HCT116 (cell line): ENCODE data around the gene FGB. TPM values are rescaled to one million over a fixed set of nuclear protein-coding genes. Genes with fewer than 3 reads are reported as not detected.

Experiments used
- ATAC-seq: fragments of 200-7000 bp; cut with Tn5 transposase; 2 replicates; pipeline ENCODE4 v1.9.1; 2020; ENCODE audit warnings: mild to moderate bottlenecking, moderate library complexity
- BruUV-seq: library from RNA; stranded (reverse); fragments of 400-500 nt; replicated peaks from 2 replicates; lab custom pipeline; 2021; lab: Mats Ljungman, UMichigan
- CTCF ChIA-PET: fragments of 300-600 bp; sonication (Branson Sonifier 250); formaldehyde crosslinking; loops from one replicate; lab custom pipeline; 2021; ENCODE audit warnings: antibody characterized with exemption; lab: Charles Lee
- POLR2A ChIA-PET: fragments of 300-600, 350-600 bp; sonication (Branson Sonifier 250); formaldehyde crosslinking; loops from one replicate; lab custom pipeline; 2021; ENCODE audit warnings: antibody characterized with exemption; lab: Charles Lee
- RAD21 ChIA-PET, 2 experiments: fragments of 300-600 bp; sonication (Branson Sonifier 250); formaldehyde crosslinking; loops; one replicate each; lab custom pipeline; 2023; ENCODE audit warnings: low total read pairs in 2 of 2; ENCODE audit not compliant: uncharacterized antibody in 2 of 2, unreplicated experiment in 2 of 2, low non-redundant PET in 1 of 2; lab: Charles Lee
- DNase-seq: peaks from one replicate; pipeline ENCODE4 v3.0.0-alpha.2; 2010; ENCODE audit warnings: low read depth, low spot score
- H2AFZ ChIP-seq: fragments of 200-600 bp; shearing (Covaris generic), sonication (generic); 2 replicates; pipeline ENCODE4 v1.6.1; 2017; ENCODE audit warnings: low read depth, mixed run types, mixed read lengths, antibody characterized with exemption, low read length; ENCODE audit not compliant: poor library complexity, severe bottlenecking
- H3K27ac ChIP-seq: 2 replicates; pipeline ENCODE4 v1.5.1; 2012; ENCODE audit warnings: low read depth, low read length
- H3K27me3 ChIP-seq: fragments of 200-600 bp; sonication (generic); 2 replicates; pipeline ENCODE4 v1.6.1; 2016; ENCODE audit warnings: mixed run types, low read length, mixed read lengths; ENCODE audit not compliant: insufficient read depth
- H3K36me3 ChIP-seq, 2 experiments: fragments of 200-500 bp in 1 of 2; fragments of 200-600 bp in 1 of 2; sonication (Bioruptor generic) in 1 of 2; sonication (generic) in 1 of 2; 2 replicates each; pipeline versions ENCODE4 v1.5.1 to v1.6.1; 2014 to 2016; ENCODE audit warnings: low read length in 2 of 2, inconsistent platforms in 1 of 2, mixed read lengths in 1 of 2, mixed run types in 1 of 2; ENCODE audit not compliant: insufficient read depth in 2 of 2, control insufficient read depth in 1 of 2
- H3K4me1 ChIP-seq, 2 experiments: fragments of 200-600 bp in 1 of 2; sonication (generic) in 1 of 2; 2 replicates each; pipeline versions ENCODE4 v1.5.1 to v1.6.1; 2012 to 2017; ENCODE audit warnings: low read length in 2 of 2, inconsistent platforms in 1 of 2, mild to moderate bottlenecking in 1 of 2, mixed read lengths in 1 of 2, mixed run types in 1 of 2, moderate library complexity in 1 of 2; ENCODE audit not compliant: insufficient read depth in 2 of 2, control insufficient read depth in 1 of 2
- H3K4me2 ChIP-seq: fragments of 200-600 bp; sonication (generic); 2 replicates; pipeline ENCODE4 v1.6.1; 2017; ENCODE audit warnings: mixed run types, low read length, mixed read lengths
- H3K4me3 ChIP-seq, 2 experiments: fragments of 200-600 bp in 1 of 2; sonication (generic) in 1 of 2; replicated peaks in 1 of 2; 2 replicates each; pipeline ENCODE4 v1.5.1; 2011 to 2016; ENCODE audit warnings: low read length in 2 of 2, control low read depth in 1 of 2, low read depth in 1 of 2, mild to moderate bottlenecking in 1 of 2, mixed read lengths in 1 of 2, mixed run types in 1 of 2
- H3K79me2 ChIP-seq: fragments of 200-600 bp; sonication (generic); 2 replicates; pipeline ENCODE4 v1.6.1; 2017; ENCODE audit warnings: mild to moderate bottlenecking, mixed run types, low read length, moderate library complexity, mixed read lengths; ENCODE audit not compliant: insufficient read depth
- H3K9ac ChIP-seq: fragments of 200-600 bp; sonication (generic); 2 replicates; pipeline ENCODE4 v1.6.1; 2016; ENCODE audit warnings: low read length, mixed read lengths
- H3K9me2 ChIP-seq: fragments of 200-600 bp; sonication (generic), shearing (Covaris generic); 2 replicates; pipeline ENCODE4 v1.6.1; 2017; ENCODE audit warnings: mixed run types, mild to moderate bottlenecking, moderate library complexity; ENCODE audit not compliant: insufficient read depth
- H3K9me3 ChIP-seq, 2 experiments: fragments of 200-500 bp in 1 of 2; fragments of 200-600 bp in 1 of 2; sonication (Bioruptor generic) in 1 of 2; sonication (generic) in 1 of 2; 2 replicates each; pipeline ENCODE4 v1.6.1; 2014 to 2017; ENCODE audit warnings: low read length in 2 of 2, mixed read lengths in 2 of 2, inconsistent platforms in 1 of 2, low read depth in 1 of 2, mild to moderate bottlenecking in 1 of 2, mixed run types in 1 of 2, moderate library complexity in 1 of 2; ENCODE audit not compliant: control insufficient read depth in 1 of 2, insufficient read depth in 1 of 2
- H4K20me1 ChIP-seq: fragments of 200-600 bp; sonication (generic), shearing (Covaris generic); 2 replicates; pipeline ENCODE4 v1.6.1; 2017; ENCODE audit warnings: mixed run types, mild to moderate bottlenecking, moderate library complexity; ENCODE audit not compliant: insufficient read depth
- CTCF ChIP-seq, 3 experiments: fragments of 200-600 bp in 1 of 3; sonication (generic) in 1 of 3; IDR thresholded peaks in 2 of 3; conservative IDR thresholded peaks in 1 of 3; 2 replicates each; pipeline ENCODE4 v1.5.1; 2012 to 2017; ENCODE audit warnings: low read depth in 2 of 3, low read length in 2 of 3, antibody characterized with exemption in 1 of 3, borderline replicate concordance in 1 of 3, control low read depth in 1 of 3, mild to moderate bottlenecking in 1 of 3, mixed read lengths in 1 of 3, mixed run types in 1 of 3, moderate library complexity in 1 of 3; ENCODE audit not compliant: insufficient read depth in 1 of 3
- EZH2 ChIP-seq: fragments of 200-600 bp; sonication (generic); IDR thresholded peaks from 2 replicates; pipeline ENCODE4 v1.6.1; 2017; ENCODE audit warnings: antibody characterized with exemption, mixed run types
- FOSL1 ChIP-seq: IDR thresholded peaks from 2 replicates; pipeline ENCODE4 v1.6.1; 2012; ENCODE audit warnings: low read depth
- MAX ChIP-seq: IDR thresholded peaks from 2 replicates; pipeline ENCODE4 v1.6.1; 2012
- POLR2AphosphoS5 ChIP-seq: IDR thresholded peaks from 2 replicates; pipeline ENCODE4 v1.6.1; 2011; ENCODE audit warnings: mild to moderate bottlenecking, low read depth, low read length, moderate library complexity
- REST ChIP-seq: IDR thresholded peaks from 2 replicates; pipeline ENCODE4 v1.6.1; 2012; ENCODE audit warnings: low read depth
- SRF ChIP-seq: IDR thresholded peaks from 2 replicates; pipeline ENCODE4 v1.6.1; 2012; ENCODE audit warnings: low read depth
- intact Hi-C: fragments of 100-400 bp; cut with micrococcal nuclease; formaldehyde crosslinking; loops from 2 replicates; pipeline ENCODE4 v1.10.0; 2022
- total RNA-seq: library from RNA; stranded (reverse); gene quantifications from one replicate; pipeline ENCODE4 v1.2.1, GENCODE V29; 2021; ENCODE audit not compliant: unreplicated experiment

FGB gene
- total RNA-seq, 1 experiment from 2014 or later: 2.0 TPM

GRCh38 chr4:154564311-154564710, 1.5 kb downstream of the FGB start:
- no peak overlapping the region for H3K27ac ChIP-seq
- ATAC-seq: no peak

More at GRCh38 chr4:154564311-154564710, 1.5 kb downstream of the FGB start:
- BruUV-seq: no TSS peak
- no peaks in the 10 kb centered on the region for H3K9me2 ChIP-seq
- CTCF ChIA-PET: interaction anchor here (1.1 kb wide), 1 partner anchor 54 kb away, joined by 4 read pairs; no protein-coding TSS in a partner anchor
- H3K4me3 ChIP-seq: no peak overlapping the region
- TF ChIP-seq REST (no peak), EZH2 (no peak), FOSL1 (no peak), MAX (no peak), CTCF (IDR thresholded peaks at IDR 0.05 in 2 of 3, conservative IDR thresholded peaks at IDR 0.05 in 1 of 3; ENCODE audit: borderline replicate concordance in 1 of 3, insufficient read depth in 1 of 3, low read depth in 2 of 3, low read length in 2 of 3) (no peak), POLR2AphosphoS5 (no peak), SRF (no peak)
- intact Hi-C loops: no loop called here
- H3K36me3 ChIP-seq: no peaks in the 10 kb centered on the region
- no peaks in the 10 kb centered on the region for H4K20me1 ChIP-seq
- H3K4me2 ChIP-seq: no peak overlapping the region
- H3K27me3 ChIP-seq: no peaks in the 10 kb centered on the region
- H3K79me2 ChIP-seq: no peaks in the 10 kb centered on the region
- H3K9me3 ChIP-seq: no peaks in the 10 kb centered on the region
- H3K4me1 ChIP-seq: no peaks in the 10 kb centered on the region
- RAD21 ChIA-PET: interaction anchor here in 1 of 2 experiments (0.9 kb wide), 1 partner anchor 58 kb away, joined by 4 read pairs; no protein-coding TSS in a partner anchor
- H3K9ac ChIP-seq: no peak overlapping the region
- POLR2A ChIA-PET: no interaction called here
- no peak overlapping the region for H2AFZ ChIP-seq
- DNase-seq: no peak
